Measurements from ENCODE around the gene ECE1. TPM values are rescaled to one million over a fixed set of nuclear protein-coding genes. Genes with fewer than 3 reads are reported as not detected.
A peak's percentile ranks its signal among the peaks of the same experiment; 100 is the strongest.

Gene ECE1
- total and polyA plus RNA-seq, 2 of the 13 experiments (the other 11 are each of a cell fraction or from before 2014, with no cell fraction given): 13.5 to 21.2 TPM

- TF ChIP-seq ZBTB26 (CRISPR knock-in tag; IDR thresholded peaks at IDR 0.05; ENCODE audit: borderline replicate concordance) (no peak), SALL1 (CRISPR knock-in tag; IDR thresholded peaks at IDR 0.05) (no peak; the same call in 1 of the 2 replicates), KMT2A (CRISPR knock-in tag; IDR thresholded peaks at IDR 0.05) (0 out of 2 replicates have a peak, but pooled peaks have one; percentile 5), ZC3H4 (CRISPR knock-in tag; IDR thresholded peaks at IDR 0.05; ENCODE audit: borderline replicate concordance) (no peak), ZNF841 (CRISPR knock-in tag; IDR thresholded peaks at IDR 0.05; ENCODE audit: borderline replicate concordance) (no peak), MEF2D (CRISPR knock-in tag; IDR thresholded peaks at IDR 0.05) (no peak), ZNF790 (CRISPR knock-in tag; IDR thresholded peaks at IDR 0.05; ENCODE audit: borderline replicate concordance) (no peak), SMC3 (IDR thresholded peaks at IDR 0.05; ENCODE audit: low read length) (no peak), KDM1A (CRISPR knock-in tag; IDR thresholded peaks at IDR 0.05) (no peak), ZNF460 (CRISPR knock-in tag; IDR thresholded peaks at IDR 0.05; ENCODE audit: borderline replicate concordance) (no peak), SALL2 (CRISPR knock-in tag; IDR thresholded peaks at IDR 0.05) (no peak), SNRNP70 (IDR thresholded peaks at IDR 0.05; ENCODE audit: low read depth, low read length) (no peak), POLR2AphosphoS5 (IDR thresholded peaks at IDR 0.05; ENCODE audit: low read depth, low read length) (no peak), ZNF616 (CRISPR knock-in tag; IDR thresholded peaks at IDR 0.05; ENCODE audit: low read depth) (no peak), ZNF333 (CRISPR knock-in tag; IDR thresholded peaks at IDR 0.05; ENCODE audit: borderline replicate concordance) (0 out of 2 replicates have a peak, but pooled peaks have one; percentile 15), ZBTB7B (CRISPR knock-in tag; IDR thresholded peaks at IDR 0.05) (peak; percentile 59; the same call in 1 of the 2 replicates), ZFP36L2 (CRISPR knock-in tag; IDR thresholded peaks at IDR 0.05) (no peak), GRHL1 (CRISPR knock-in tag; conservative IDR thresholded peaks at IDR 0.05) (no peak), MTERF4 (CRISPR knock-in tag; IDR thresholded peaks at IDR 0.05) (no peak), MZF1 (CRISPR knock-in tag; IDR thresholded peaks at IDR 0.05; ENCODE audit: borderline replicate concordance) (no peak), HDAC1 (CRISPR knock-in tag; IDR thresholded peaks at IDR 0.05) (peak; percentile 8; the same call in 1 of the 2 replicates), ZSCAN20 (CRISPR knock-in tag; IDR thresholded peaks at IDR 0.05; ENCODE audit: borderline replicate concordance) (no peak), ZNF598 (CRISPR knock-in tag; IDR thresholded peaks at IDR 0.05; ENCODE audit: borderline replicate concordance) (no peak), ZBTB2 (CRISPR knock-in tag; IDR thresholded peaks at IDR 0.05; ENCODE audit: low read depth) (0 out of 2 replicates have a peak, but pooled peaks have one; percentile 12)
Observed at GRCh38 chr1:21175670-21176581, 114.3 kb downstream of the ECE1 start (continued).

All from HepG2 (cell line).